HUES64 (cell line): ENCODE results near the gene FOXP1.

Source experiments
- H3K27ac ChIP-seq: 2 replicates; pipeline ENCODE4 v1.7.0; 2013; ENCODE audit warnings: low read depth, low read length, inconsistent platforms
- H3K27me3 ChIP-seq: 2 replicates; pipeline ENCODE4 v1.6.1; 2013; ENCODE audit warnings: mild to moderate bottlenecking, low read length; ENCODE audit not compliant: insufficient read depth
- H3K36me3 ChIP-seq: 2 replicates; pipeline ENCODE4 v1.6.1; 2013; ENCODE audit warnings: mild to moderate bottlenecking, low read length; ENCODE audit not compliant: insufficient read depth
- H3K4me1 ChIP-seq: 2 replicates; pipeline ENCODE4 v1.6.1; 2013; ENCODE audit warnings: mild to moderate bottlenecking, low read length, moderate library complexity; ENCODE audit not compliant: insufficient read depth
- H3K4me3 ChIP-seq: 2 replicates; pipeline ENCODE4 v1.5.1; 2013; ENCODE audit warnings: mild to moderate bottlenecking, low read length, moderate library complexity
- H3K9ac ChIP-seq: 2 replicates; pipeline ENCODE4 v1.6.1; 2013; ENCODE audit warnings: mild to moderate bottlenecking, low read depth, low read length
- H3K9me3 ChIP-seq: 2 replicates; pipeline ENCODE4 v1.6.1; 2013; ENCODE audit warnings: low read depth, low read length; ENCODE audit not compliant: insufficient read depth
- WGBS: fragments of 150-250, 120-280 bp; methylation state at CpG from one replicate; pipeline ENCODE4 v1.1.7; 2013; ENCODE audit warnings: missing lambda C conversion rate; 5-methylcytosine and 5-hydroxymethylcytosine counted together

FOXP1 gene

DNA sequence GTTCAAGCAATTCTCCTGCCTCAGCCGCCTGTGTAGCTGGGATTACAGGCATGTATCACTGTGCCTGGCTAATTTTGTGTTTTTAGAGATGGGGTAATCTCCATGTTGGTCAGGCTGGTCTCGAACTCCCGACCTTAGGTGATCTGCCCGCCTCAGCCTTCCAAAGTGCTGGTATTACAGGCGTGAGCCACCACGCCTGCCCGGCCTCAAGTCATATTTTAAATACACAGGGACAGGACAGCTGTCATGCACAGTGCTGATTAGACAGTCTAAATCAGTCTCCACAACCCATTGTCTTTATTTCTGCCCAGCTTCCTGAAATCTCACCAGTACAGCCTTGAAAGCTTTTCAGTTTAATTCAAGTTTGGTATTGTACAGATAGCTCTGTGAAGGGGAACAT, 587.4 kb downstream of the FOXP1 start:
- Histone ChIP-seq H3K36me3 (no peaks in the 10 kb centered on the region), H3K4me3 (no peak overlapping the region), H3K9me3 (no peaks in the 10 kb centered on the region), H3K27me3 (no peaks in the 10 kb centered on the region), H3K4me1 (peaks cover 1% of the 10 kb centered on the region; the same call in 1 of the 2 replicates), H3K27ac (no peak overlapping the region), H3K9ac (no peak overlapping the region)
- 92% methylated on average over 7 of the region's 7 CpGs for WGBS

GRCh38 chr3:70994644-70995043, 588.9 kb downstream of the FOXP1 start:
- H3K27me3 ChIP-seq: no peaks in the 10 kb centered on the region

GRCh38 chr3:70992562-70993204, 590.8 kb downstream of the FOXP1 start:
- Histone ChIP-seq H3K27ac (no peak overlapping the region), H3K4me3 (no peak overlapping the region), H3K27me3 (no peaks in the 10 kb centered on the region), H3K36me3 (peaks cover 4% of the 10 kb centered on the region; the same call in 1 of the 2 replicates), H3K9ac (no peak overlapping the region), H3K4me1 (no peaks in the 10 kb centered on the region), H3K9me3 (no peaks in the 10 kb centered on the region)
- 95% methylated on average over 11 of the region's 11 CpGs for WGBS

More at GRCh38 chr3:70994644-70995043, 588.9 kb downstream of the FOXP1 start:
- Histone ChIP-seq H3K9ac (no peak overlapping the region), H3K4me1 (no peaks in the 10 kb centered on the region; the same call in 1 of the 2 replicates), H3K4me3 (no peak overlapping the region), H3K27ac (no peak overlapping the region), H3K9me3 (no peaks in the 10 kb centered on the region), H3K36me3 (no peaks in the 10 kb centered on the region)
- 98% methylated on average over 3 of the region's 3 CpGs for WGBS

DNA sequence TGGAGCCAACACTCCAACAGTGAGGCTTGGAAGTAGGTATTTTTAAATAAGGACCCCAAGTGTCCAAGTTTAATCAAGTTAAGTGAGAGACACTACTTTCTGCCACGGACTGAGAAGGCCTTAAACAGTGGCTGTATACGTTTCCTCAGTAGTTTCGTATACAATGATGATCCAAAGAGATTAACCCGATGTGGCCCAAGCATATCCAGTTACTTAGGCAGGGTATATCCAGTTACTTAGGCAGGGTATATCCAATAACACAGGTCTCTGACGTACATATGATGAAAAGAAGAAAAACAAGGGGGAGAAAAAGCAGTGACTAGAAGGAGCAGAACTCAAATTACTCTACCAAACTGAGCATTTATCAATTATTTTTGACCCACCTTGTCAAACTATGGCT, 591.4 kb downstream of the FOXP1 start:
- H3K9me3 ChIP-seq: no peaks in the 10 kb centered on the region
- H3K4me1 ChIP-seq: no peaks in the 10 kb centered on the region
- 93% methylated on average over 5 of the region's 5 CpGs for WGBS
- H3K4me3 ChIP-seq: no peak overlapping the region
- H3K36me3 ChIP-seq: peaks cover 10% of the 10 kb centered on the region
- H3K27me3 ChIP-seq: no peaks in the 10 kb centered on the region
- H3K9ac ChIP-seq: no peak overlapping the region
- no peak overlapping the region for H3K27ac ChIP-seq

DNA sequence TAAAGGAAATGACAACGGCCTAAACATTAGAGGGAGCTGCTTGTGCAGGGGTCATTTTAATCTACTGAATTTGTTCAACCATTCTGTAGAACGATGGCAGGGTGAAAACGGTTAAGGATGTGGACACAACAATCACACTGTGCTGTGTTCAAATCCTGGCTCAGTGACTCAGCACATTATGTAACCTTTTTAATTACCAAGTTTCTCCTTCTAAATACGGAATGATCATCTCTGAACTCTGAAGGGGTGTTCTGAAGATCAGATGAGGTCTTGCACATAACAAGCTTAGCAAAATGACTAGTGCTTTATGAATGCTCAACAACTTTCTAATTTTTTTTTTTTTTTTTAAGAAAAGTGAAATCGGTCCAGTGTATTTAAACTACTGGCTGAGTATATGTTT, 592.8 kb downstream of the FOXP1 start:
- H3K4me3 ChIP-seq: no peak overlapping the region
- H3K4me1 ChIP-seq: no peaks in the 10 kb centered on the region
- H3K9ac ChIP-seq: no peak overlapping the region
- H3K36me3 ChIP-seq: peaks cover 19% of the 10 kb centered on the region
- H3K27ac ChIP-seq: no peak overlapping the region
- no peaks in the 10 kb centered on the region for H3K9me3 ChIP-seq
- WGBS: 94% methylated on average over 5 of the region's 5 CpGs
- H3K27me3 ChIP-seq: no peaks in the 10 kb centered on the region

- no peaks in the 10 kb centered on the region for H3K27me3 ChIP-seq
- H3K4me3 ChIP-seq: no peak overlapping the region
- WGBS: 84% methylated on average over 2 of the region's 2 CpGs
- H3K36me3 ChIP-seq: peaks cover 25% of the 10 kb centered on the region
- H3K27ac ChIP-seq: no peak overlapping the region
- H3K9me3 ChIP-seq: no peaks in the 10 kb centered on the region
- no peaks in the 10 kb centered on the region for H3K4me1 ChIP-seq
- no peak overlapping the region for H3K9ac ChIP-seq
Measured at GRCh38 chr3:70990185-70990584, 593.3 kb downstream of the FOXP1 start.

DNA sequence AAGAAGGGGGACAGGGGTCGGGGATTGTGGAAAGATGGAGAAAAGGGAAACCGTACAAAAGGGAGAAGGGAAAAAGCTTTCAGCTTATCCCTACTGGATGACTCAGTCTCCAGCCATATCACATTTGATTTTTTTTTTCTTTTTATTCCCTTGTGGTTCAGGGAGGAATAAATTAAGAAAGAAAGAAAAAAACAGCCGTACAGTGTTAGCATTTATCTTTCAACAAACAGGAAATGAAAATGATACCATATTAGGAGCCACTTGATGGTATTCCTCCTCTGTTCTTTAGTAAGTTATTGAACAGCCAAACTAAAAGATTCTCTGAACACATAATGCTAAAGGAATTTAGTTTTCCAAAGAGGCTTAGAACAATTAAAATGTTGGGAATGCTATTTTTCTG, 594.4 kb downstream of the FOXP1 start:
- Histone ChIP-seq H3K36me3 (peaks cover 28% of the 10 kb centered on the region), H3K4me1 (no peaks in the 10 kb centered on the region), H3K4me3 (no peak overlapping the region), H3K9me3 (no peaks in the 10 kb centered on the region), H3K9ac (no peak overlapping the region), H3K27ac (no peak overlapping the region), H3K27me3 (no peaks in the 10 kb centered on the region)
- 100% methylated on average over 1 of the region's 3 CpGs for WGBS

DNA sequence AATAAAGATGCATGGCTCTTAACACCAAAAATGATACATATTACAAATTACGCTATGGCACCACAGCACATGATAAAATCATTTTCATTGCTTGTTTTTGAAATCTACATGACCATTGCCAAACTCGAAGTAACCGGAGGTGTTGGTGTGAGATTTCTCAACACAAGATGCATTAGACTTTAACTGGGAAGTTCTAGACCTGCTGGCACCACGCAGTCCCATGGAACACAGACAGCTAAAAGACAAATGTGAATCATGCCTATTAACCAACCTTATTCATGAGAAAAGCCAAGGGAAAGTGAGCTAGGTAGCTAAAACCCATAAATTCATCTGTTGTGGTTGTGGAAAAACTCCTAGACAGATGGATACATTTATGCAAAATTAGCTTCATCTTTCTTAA, 595.4 kb downstream of the FOXP1 start:
- peaks cover 10% of the 10 kb centered on the region for H3K4me1 ChIP-seq
- WGBS: over 99% methylated on average over 4 of the region's 4 CpGs
- H3K4me3 ChIP-seq: no peak overlapping the region
- H3K9me3 ChIP-seq: no peaks in the 10 kb centered on the region
- H3K27me3 ChIP-seq: no peaks in the 10 kb centered on the region
- peaks cover 28% of the 10 kb centered on the region for H3K36me3 ChIP-seq
- H3K27ac ChIP-seq: no peak overlapping the region
- no peak overlapping the region for H3K9ac ChIP-seq

DNA sequence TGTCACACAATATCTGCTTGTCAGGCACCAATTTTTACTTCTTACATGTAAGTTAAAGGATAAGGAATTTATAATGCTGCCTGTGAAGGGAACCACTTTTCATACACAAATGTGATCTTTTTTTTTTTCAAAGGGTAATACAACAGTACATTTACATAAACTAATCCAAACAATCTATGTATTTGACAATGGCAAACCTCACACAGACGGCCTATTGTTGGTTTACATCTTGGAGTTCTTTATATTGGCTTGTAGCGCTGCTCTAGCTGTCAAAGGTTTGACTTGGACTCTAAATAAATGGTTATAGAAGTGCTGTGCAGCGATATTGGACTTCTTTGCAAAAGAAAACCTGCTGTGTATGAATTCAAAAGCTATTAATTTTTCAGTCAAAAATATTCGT, 598.0 kb downstream of the FOXP1 start:
- H3K27ac ChIP-seq: no peak overlapping the region
- peaks cover 28% of the 10 kb centered on the region for H3K36me3 ChIP-seq

GRCh38 chr3:70984776-70985482, 598.6 kb downstream of the FOXP1 start:
- no peak overlapping the region for H3K9ac ChIP-seq
- H3K9me3 ChIP-seq: no peaks in the 10 kb centered on the region
- H3K4me1 ChIP-seq: peaks cover 34% of the 10 kb centered on the region
- H3K36me3 ChIP-seq: peaks cover 28% of the 10 kb centered on the region
- no peaks in the 10 kb centered on the region for H3K27me3 ChIP-seq
- 97% methylated on average over 7 of the region's 8 CpGs for WGBS
- no peak overlapping the region for H3K4me3 ChIP-seq
- no peak overlapping the region for H3K27ac ChIP-seq

More for the DNA sequence above, 598.0 kb downstream of the FOXP1 start:
- Histone ChIP-seq H3K27me3 (no peaks in the 10 kb centered on the region), H3K9ac (no peak overlapping the region), H3K4me3 (no peak overlapping the region), H3K9me3 (no peaks in the 10 kb centered on the region), H3K4me1 (peaks cover 34% of the 10 kb centered on the region)
- WGBS: 96% methylated on average over 4 of the region's 4 CpGs

DNA sequence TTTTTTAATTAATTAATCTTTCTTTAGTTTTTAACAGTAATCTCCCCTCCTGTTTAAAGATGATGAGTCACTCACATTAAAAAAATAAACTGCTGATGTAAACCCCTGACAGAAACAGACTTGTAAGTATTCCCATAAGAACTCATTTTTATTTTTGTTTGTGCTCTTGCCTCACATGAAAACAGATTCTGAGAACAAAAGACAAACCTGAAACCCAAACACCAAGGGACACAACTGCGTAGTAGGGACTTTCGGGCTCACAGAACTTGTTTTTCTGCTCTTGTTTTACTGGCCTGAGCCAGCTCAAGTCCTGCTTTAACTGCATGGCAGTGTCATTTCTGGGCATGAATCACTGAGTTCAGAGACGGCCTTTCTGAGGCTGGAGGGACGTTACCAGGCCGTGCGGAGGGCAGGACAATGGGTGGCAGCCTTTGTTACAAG, 600.8 kb downstream of the FOXP1 start:
- peak overlapping the region; percentile 45; the same call in 1 of the 2 replicates for H3K9ac ChIP-seq
- peak overlapping the region; percentile 57 for H3K27ac ChIP-seq
- peaks cover 34% of the 10 kb centered on the region for H3K4me1 ChIP-seq
- peaks cover 25% of the 10 kb centered on the region for H3K36me3 ChIP-seq
- no peaks in the 10 kb centered on the region for H3K27me3 ChIP-seq
- H3K4me3 ChIP-seq: no peak overlapping the region
- no peaks in the 10 kb centered on the region for H3K9me3 ChIP-seq
- 72% methylated on average over 6 of the region's 6 CpGs for WGBS
